ENCODE data around the gene RAB23.

GRCh38 chr6:57193177-57193576 is 28.9 kb downstream of the RAB23 start:
- TF ChIP-seq CTCF (IDR thresholded peaks at IDR 0.05; ENCODE audit: insufficient read depth, low read length, poor library complexity, severe bottlenecking) (no peak), EZH2phosphoT487 (conservative IDR thresholded peaks at IDR 0.05; ENCODE audit: low read length) (no peak)
